ENCODE measurements around the gene GAB2.

The GAB2 gene

DNA sequence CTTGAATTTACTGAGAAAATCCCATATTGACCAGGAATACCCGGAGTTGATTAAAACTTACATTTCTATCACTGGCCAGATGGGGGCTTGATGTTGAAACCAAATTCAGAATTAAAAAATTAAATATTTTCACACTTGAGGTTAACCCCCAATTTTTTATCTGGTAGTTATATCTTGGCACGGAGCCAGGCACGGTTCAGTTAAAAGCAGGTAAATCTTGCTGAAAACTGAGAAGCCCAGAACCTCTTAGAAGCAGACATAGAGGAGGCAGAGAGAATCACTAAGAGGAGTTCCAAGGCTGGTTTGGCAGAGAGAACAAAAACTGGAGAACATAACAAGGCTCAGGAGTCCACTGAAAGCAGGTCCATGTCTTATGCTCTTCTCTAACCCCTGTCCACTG lies 151.2 kb downstream of the GAB2 start:
- DNase-seq (ENCODE audit: extremely low read depth, low read depth), result no peak
- TF ChIP-seq, protein P1, sequence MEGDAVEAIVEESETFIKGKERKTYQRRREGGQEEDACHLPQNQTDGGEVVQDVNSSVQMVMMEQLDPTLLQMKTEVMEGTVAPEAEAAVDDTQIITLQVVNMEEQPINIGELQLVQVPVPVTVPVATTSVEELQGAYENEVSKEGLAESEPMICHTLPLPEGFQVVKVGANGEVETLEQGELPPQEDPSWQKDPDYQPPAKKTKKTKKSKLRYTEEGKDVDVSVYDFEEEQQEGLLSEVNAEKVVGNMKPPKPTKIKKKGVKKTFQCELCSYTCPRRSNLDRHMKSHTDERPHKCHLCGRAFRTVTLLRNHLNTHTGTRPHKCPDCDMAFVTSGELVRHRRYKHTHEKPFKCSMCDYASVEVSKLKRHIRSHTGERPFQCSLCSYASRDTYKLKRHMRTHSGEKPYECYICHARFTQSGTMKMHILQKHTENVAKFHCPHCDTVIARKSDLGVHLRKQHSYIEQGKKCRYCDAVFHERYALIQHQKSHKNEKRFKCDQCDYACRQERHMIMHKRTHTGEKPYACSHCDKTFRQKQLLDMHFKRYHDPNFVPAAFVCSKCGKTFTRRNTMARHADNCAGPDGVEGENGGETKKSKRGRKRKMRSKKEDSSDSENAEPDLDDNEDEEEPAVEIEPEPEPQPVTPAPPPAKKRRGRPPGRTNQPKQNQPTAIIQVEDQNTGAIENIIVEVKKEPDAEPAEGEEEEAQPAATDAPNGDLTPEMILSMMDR (IDR thresholded peaks at IDR 0.05; ENCODE audit: low read depth, low read length, missing control alignments), result no peak

DNA sequence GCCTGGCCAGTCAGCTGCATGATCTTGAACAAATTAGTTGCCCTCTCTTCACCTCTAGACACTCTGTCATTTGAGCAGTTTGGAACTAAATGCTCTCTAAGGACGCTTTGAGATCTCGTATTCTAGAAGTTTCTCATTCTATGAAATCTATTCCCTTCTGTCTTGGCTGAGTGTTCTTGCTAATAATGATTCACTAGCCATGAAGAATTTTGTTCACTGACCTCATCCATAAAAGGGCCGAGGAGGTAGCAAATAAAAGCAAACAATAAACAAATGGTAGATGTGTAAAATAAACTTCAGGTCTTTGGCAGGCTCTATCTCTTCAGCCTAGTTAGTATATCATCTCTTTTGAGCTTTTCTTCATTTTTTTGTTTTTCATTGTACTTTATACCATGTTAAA lies 152.3 kb downstream of the GAB2 start:
- no peak for DNase-seq (ENCODE audit: extremely low read depth, low read depth)
- H3K4me3 ChIP-seq (replicated peaks; ENCODE audit: low read depth, low read length), result no peak overlapping the region
- TF ChIP-seq, protein P1 (IDR thresholded peaks at IDR 0.05; ENCODE audit: low read depth, low read length, missing control alignments), result no peak

More for the DNA sequence above, 151.2 kb downstream of the GAB2 start:
- H3K4me3 ChIP-seq (replicated peaks; ENCODE audit: low read depth, low read length), result no peak overlapping the region

DNA sequence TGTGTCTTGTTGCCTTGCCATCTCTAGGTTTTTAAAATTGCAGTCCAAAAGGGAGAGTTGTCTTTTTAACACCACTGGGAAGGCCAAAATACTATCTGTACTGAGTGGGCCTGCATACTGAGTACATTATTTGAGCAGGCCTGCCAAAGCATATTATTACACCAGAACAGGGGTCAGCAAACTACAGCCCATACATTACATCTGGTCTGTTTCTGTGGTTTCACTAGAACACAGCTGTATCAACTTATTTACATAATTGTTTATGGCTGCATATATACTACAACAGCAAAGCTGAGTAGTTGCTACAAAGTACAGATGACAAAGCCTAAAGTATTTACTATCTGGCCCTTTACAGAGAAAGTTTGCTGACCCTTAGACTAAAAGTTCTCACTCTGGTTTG lies 154.9 kb downstream of the GAB2 start:
- no peak overlapping the region for H3K4me3 ChIP-seq (replicated peaks; ENCODE audit: low read depth, low read length)

DNA sequence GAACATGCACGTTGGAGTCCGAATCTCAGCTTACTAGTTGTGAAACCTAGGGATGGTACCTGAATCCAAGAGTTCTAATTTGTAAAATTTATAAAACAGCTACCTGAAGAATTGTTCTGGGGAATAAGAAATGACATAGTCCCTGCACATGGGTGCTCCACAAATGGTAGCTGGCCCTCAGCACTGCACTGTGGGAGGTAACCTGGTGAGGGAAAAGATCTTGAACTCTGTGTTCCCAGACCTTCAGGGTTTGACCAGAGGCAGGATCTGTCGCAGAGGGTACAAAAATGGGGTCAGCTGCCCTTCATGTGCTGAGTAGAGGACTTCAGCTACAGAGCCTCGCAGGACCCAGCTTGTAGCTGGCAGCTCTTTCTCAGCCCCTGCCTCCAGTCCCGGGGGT lies 155.4 kb downstream of the GAB2 start:
- TF ChIP-seq, protein P1 (IDR thresholded peaks at IDR 0.05; ENCODE audit: low read depth, low read length, missing control alignments), result no peak
- DNase-seq (ENCODE audit: extremely low read depth, low read depth), result no peak

More for the DNA sequence above, 154.9 kb downstream of the GAB2 start:
- TF ChIP-seq, protein P1 (IDR thresholded peaks at IDR 0.05; ENCODE audit: low read depth, low read length, missing control alignments), result no peak
- no peak for DNase-seq (ENCODE audit: extremely low read depth, low read depth)

DNA sequence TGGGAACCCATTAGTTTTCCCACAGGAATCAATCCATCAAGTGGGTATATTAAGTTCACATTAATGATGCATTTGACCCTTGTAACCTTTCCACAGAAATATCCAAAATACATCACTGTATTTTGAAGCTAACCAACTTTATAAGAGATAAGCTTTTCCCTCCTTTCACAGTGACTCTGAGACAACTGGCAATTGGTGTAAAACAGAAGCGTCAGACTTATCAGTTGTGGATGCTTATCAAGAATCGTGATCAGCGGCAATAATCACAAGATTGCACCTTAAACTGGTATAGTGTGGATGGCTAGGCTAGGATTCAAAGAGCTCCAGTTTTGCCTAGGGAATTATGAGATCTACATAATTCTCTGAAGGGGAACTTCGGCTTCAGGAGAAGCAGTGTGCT lies 155.8 kb downstream of the GAB2 start:
- no peak for DNase-seq (ENCODE audit: extremely low read depth, low read depth)
- TF ChIP-seq, protein P1 (IDR thresholded peaks at IDR 0.05; ENCODE audit: low read depth, low read length, missing control alignments), result no peak
- no peak overlapping the region for H3K4me3 ChIP-seq (replicated peaks; ENCODE audit: low read depth, low read length)

More for the DNA sequence above, 155.4 kb downstream of the GAB2 start:
- H3K4me3 ChIP-seq (replicated peaks; ENCODE audit: low read depth, low read length), result no peak overlapping the region

DNA sequence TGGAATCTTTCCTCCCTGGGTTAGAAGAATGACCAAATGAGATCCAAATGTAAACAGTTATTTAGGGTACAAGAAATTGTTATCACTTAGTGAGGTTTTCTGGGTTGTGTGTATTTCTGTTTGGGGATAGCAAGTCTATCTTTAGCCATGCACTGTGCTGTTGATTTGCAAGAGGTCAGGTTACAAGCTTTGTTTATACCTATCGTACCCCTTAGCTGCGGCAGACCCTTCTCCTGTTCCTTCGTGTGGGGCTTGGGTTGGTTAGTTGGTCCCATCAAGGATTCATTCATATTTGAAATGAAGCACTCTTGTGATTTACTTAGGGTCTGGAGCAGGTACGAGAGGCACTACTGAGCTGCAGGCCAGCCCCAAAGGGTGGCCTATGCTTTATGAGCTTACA lies 156.3 kb downstream of the GAB2 start:
- no peak for DNase-seq (ENCODE audit: extremely low read depth, low read depth)
- H3K4me3 ChIP-seq (replicated peaks; ENCODE audit: low read depth, low read length), result no peak overlapping the region
- TF ChIP-seq, protein P1 (IDR thresholded peaks at IDR 0.05; ENCODE audit: low read depth, low read length, missing control alignments), result no peak

DNA sequence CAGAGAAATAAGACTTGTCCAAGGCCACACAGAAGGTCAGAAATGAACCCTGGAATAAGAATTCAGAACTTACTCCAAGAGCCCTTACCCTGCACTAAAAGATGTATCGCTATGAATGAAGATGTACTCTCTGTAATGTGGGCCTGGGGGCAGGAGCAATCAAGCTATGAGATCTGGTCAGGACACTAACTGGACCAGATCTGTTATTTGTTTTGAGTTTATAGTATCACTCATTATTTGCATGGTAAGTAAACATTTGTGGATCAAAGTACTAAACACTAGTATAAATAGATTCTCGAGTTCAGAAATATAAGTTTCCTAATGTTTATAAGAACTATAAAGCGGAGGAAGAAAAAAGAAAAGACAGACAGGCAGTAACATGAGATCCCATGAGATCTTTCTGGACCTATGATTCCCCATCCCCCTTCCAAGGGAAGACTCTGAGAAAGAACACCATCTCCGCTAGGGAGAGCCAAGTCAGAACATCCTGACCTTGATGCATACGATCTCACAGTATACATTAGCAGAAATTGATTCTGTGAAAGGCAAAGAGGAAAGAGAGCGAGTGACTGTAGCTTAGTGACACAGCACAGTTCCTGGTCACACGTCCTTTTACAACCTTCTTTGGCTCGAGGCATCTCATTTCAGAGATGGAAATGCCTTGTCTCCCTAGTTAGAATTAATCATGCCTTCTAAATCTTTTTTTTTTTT lies 157.7 kb downstream of the GAB2 start:
- no peak for DNase-seq (ENCODE audit: extremely low read depth, low read depth)
- no peak overlapping the region for H3K4me3 ChIP-seq (replicated peaks; ENCODE audit: low read depth, low read length)
- TF ChIP-seq, protein P1 (IDR thresholded peaks at IDR 0.05; ENCODE audit: low read depth, low read length, missing control alignments), result no peak
